Central memory CD8-positive, alpha-beta T cell (primary cell): ENCODE measurements around the gene RAG2.
"Not testable (repeated sequence)": the region's sequence is repeated elsewhere in the genome, so short reads cannot be mapped to it uniquely, and the experiment has no call there.

Source experiments
- ATAC-seq: fragments of 150-1000 bp; cut with Tn5 transposase; replicated peaks from 2 replicates; pipeline ENCODE4 v1.10.0; 2022; ENCODE audit warnings: mild to moderate bottlenecking, moderate FRiP score, moderate number of reproducible peaks; ENCODE audit not compliant: poor library complexity, severe bottlenecking; ENCODE audit errors: extremely low read depth
- DNase-seq, 2 donors: peaks; one replicate each; pipeline ENCODE4 v3.0.0; 2021; ENCODE audit warnings: low spot score in 2 of 2
- H3K27ac Mint-ChIP-seq: one replicate; pipeline ENCODE4 v1.8.0; 2022; ENCODE audit warnings: low read depth, mild to moderate bottlenecking, moderate library complexity, mixed read lengths
- H3K27me3 Mint-ChIP-seq: one replicate; pipeline ENCODE4 v1.8.0; 2022; ENCODE audit warnings: mixed read lengths
- H3K36me3 Mint-ChIP-seq: one replicate; pipeline ENCODE4 v1.8.0; 2022; ENCODE audit warnings: mild to moderate bottlenecking, moderate library complexity, mixed read lengths; ENCODE audit not compliant: insufficient read depth
- H3K4me1 Mint-ChIP-seq: one replicate; pipeline ENCODE4 v1.8.0; 2022; ENCODE audit warnings: mixed read lengths
- H3K4me3 Mint-ChIP-seq: one replicate; pipeline ENCODE4 v1.8.0; 2022; ENCODE audit warnings: mild to moderate bottlenecking, moderate library complexity, mixed read lengths
- H3K9me3 Mint-ChIP-seq: one replicate; pipeline ENCODE4 v1.8.0; 2022; ENCODE audit warnings: mixed read lengths

RAG2 gene

DNA sequence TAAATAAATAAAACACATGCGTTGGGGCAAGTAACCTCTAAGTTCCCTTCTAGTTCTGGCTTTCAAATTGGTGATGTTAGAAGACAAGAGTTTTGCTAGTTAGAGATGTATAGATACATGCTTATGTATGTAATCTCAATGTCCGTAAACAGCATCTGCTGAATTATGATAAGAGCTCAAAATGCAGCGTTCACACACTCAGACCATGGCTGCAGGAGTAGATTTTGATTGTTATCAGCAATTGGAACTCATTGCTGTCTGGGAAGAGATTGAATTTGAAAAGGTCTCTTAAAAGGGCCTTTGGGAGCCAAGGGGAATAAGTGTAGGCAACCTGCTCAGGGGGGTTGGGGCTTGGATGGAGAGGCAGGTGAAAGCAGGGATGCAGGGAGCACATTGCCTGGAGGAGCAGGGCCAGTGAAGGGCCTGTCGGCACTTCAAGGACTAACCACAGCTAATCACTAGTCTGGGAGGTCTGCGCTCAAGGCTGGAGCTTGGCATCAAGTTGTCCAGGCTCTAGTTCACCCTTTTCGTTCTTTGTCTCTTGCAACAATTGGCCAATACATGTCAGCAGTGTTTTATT, 32.9 kb downstream of the RAG2 start:
- ATAC-seq (no peak), DNase-seq (no peak)
- Mint-ChIP-seq H3K4me1 (peaks cover 19% of the 10 kb centered on the region), H3K4me3 (no peak overlapping the region), H3K27me3 (peaks cover 39% of the 10 kb centered on the region), H3K27ac (no peak overlapping the region), H3K36me3 (peaks cover 2% of the 10 kb centered on the region), H3K9me3 (no peaks in the 10 kb centered on the region)

- Mint-ChIP-seq H3K27me3 (peaks cover 38% of the 10 kb centered on the region), H3K9me3 (no peaks in the 10 kb centered on the region), H3K4me3 (peak overlapping the region; percentile 65), H3K27ac (no peak overlapping the region), H3K4me1 (peaks cover 25% of the 10 kb centered on the region), H3K36me3 (peaks cover 3% of the 10 kb centered on the region)
- ATAC-seq (peak; percentile 54), DNase-seq (peak; percentile 22 to 29)
These were observed 33.5 kb downstream of the RAG2 start for GRCh38 chr11:36564376-36565030.

GRCh38 chr11:36558571-36559413, 39.2 kb downstream of the RAG2 start:
- H3K36me3 Mint-ChIP-seq = peaks cover 4% of the 10 kb centered on the region
- DNase-seq = no peak
- peaks cover 27% of the 10 kb centered on the region for H3K4me1 Mint-ChIP-seq
- ATAC-seq = peak; percentile 92
- peak overlapping the region; percentile 66 for H3K4me3 Mint-ChIP-seq
- H3K27me3 Mint-ChIP-seq = no peaks in the 10 kb centered on the region
- peak overlapping the region; percentile 84 for H3K27ac Mint-ChIP-seq
- no peaks in the 10 kb centered on the region for H3K9me3 Mint-ChIP-seq

- Mint-ChIP-seq H3K27ac (peak overlapping the region; percentile 84), H3K36me3 (peaks cover 4% of the 10 kb centered on the region), H3K27me3 (no peaks in the 10 kb centered on the region), H3K4me3 (peak overlapping the region; percentile 66), H3K9me3 (no peaks in the 10 kb centered on the region), H3K4me1 (peaks cover 27% of the 10 kb centered on the region)
- ATAC-seq = no peak
- no peak for DNase-seq
These were observed 40.0 kb downstream of the RAG2 start for GRCh38 chr11:36557991-36558390.

DNA sequence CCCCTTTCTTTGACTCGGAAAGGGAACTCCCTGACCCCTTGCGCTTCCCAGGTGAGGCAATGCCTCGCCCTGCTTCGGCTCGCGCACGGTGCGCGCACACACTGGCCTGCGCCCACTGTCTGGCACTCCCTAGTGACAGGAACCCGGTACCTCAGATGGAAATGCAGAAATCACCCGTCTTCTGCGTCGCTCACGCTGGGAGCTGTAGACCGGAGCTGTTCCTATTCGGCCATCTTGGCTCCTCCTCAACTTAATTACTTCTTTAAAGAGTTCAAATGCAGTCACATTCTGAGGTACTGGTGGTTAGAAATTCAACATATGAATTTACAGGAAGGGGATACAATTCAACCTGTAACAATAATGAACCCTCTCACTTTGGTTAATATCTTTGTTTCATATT, 40.6 kb downstream of the RAG2 start:
- peak overlapping the region; percentile 84 for H3K27ac Mint-ChIP-seq
- DNase-seq, H3K4me3 Mint-ChIP-seq, H3K36me3 Mint-ChIP-seq, H3K27me3 Mint-ChIP-seq, H3K9me3 Mint-ChIP-seq, ATAC-seq: not testable (repeated sequence)
- peaks cover 27% of the 10 kb centered on the region for H3K4me1 Mint-ChIP-seq

DNA sequence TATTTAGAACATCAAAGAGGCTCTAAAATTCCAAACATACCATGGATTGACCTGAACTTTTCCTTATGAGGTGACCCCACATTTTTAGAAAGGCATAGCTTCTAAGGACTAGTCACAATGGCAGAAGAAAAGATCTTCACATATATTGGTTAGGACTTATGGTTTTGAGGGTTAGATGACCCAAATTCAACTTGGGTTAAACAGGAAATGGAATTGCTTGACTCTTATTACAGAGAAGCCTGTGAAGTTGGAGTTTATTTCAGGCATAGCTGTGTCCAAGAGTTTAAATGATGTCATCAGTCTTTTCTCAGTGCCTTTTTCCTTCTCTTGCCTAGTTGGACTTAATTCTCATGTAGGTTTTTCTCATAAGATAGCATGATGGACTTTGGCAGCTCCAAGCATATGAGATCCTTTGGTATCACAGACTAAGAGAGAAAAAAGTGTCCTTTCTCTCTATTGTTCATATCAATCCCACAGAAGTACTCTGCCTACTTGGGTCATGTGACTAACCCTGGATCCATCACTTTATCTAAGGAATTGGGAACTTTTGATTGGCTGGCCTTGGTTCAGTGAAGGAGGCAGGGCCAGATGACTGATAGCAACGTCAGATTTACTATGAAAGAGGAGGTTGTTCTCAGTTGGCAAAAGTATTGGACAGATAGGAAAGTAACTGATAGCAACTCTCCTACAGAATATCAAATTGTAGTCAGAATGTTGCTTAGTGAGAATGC, 47.5 kb downstream of the RAG2 start:
- H3K27me3 Mint-ChIP-seq = peaks cover 29% of the 10 kb centered on the region
- ATAC-seq (no peak), DNase-seq (no peak)
- peaks cover 20% of the 10 kb centered on the region for H3K4me1 Mint-ChIP-seq
- H3K9me3 Mint-ChIP-seq = no peaks in the 10 kb centered on the region
- no peaks in the 10 kb centered on the region for H3K36me3 Mint-ChIP-seq
- H3K4me3 Mint-ChIP-seq = no peak overlapping the region
- H3K27ac Mint-ChIP-seq = no peak overlapping the region
